A549 (cell line): ENCODE measurements around the gene ABL1.

Experiments used
- BCL3 ChIP-seq: fragments of >200 bp; sonication (Bioruptor Twin); formaldehyde crosslinking; IDR thresholded peaks from 3 replicates; pipeline ENCODE4 v1.6.1; 2016
- CBX2 ChIP-seq: fragments of 200-600 bp; sonication (generic); IDR thresholded peaks from 2 replicates; pipeline ENCODE4 v1.6.1; 2016; ENCODE audit warnings: low read depth, mild to moderate bottlenecking, borderline replicate concordance
- CTCF ChIP-seq: fragments of >200 bp; sonication (Bioruptor Twin); formaldehyde crosslinking; IDR thresholded peaks from 3 replicates; pipeline ENCODE4 v1.5.1; 2016
- EP300 ChIP-seq, 2 experiments: fragments of >200 bp; sonication (Bioruptor Twin); formaldehyde crosslinking; IDR thresholded peaks; 2 replicates in 1 of 2; 3 replicates in 1 of 2; pipeline ENCODE4 v1.6.1; 2016 to 2017
- ESRRA ChIP-seq: fragments of 150-350 bp; IDR thresholded peaks from 2 replicates; pipeline ENCODE4 v1.6.1; 2014; ENCODE audit warnings: mild to moderate bottlenecking, low read length, borderline replicate concordance
- GATA3 ChIP-seq: IDR thresholded peaks from 2 replicates; pipeline ENCODE4 v1.6.1; 2012; ENCODE audit warnings: borderline replicate concordance
- MAFK ChIP-seq: fragments of 450-650 bp; IDR thresholded peaks from 2 replicates; pipeline ENCODE4 v1.6.1; 2014; ENCODE audit not compliant: partially characterized antibody
- MAX ChIP-seq: IDR thresholded peaks from 2 replicates; pipeline ENCODE4 v1.6.1; 2012
- POLR2A ChIP-seq: IDR thresholded peaks from 2 replicates; pipeline ENCODE4 v1.6.1; 2012; ENCODE audit warnings: mild to moderate bottlenecking, low read length
- SMC3 ChIP-seq: fragments of >200 bp; sonication (Bioruptor Twin); formaldehyde crosslinking; IDR thresholded peaks from 3 replicates; pipeline ENCODE4 v1.6.1; 2018; ENCODE audit warnings: inconsistent platforms
- ZFP36 ChIP-seq: fragments of 450-650 bp; IDR thresholded peaks from 2 replicates; pipeline ENCODE4 v1.6.1; 2014; ENCODE audit warnings: borderline replicate concordance; ENCODE audit not compliant: partially characterized antibody

GRCh38 chr9:130923611-130924447 is 88.8 kb downstream of the ABL1 start:
- TF ChIP-seq CTCF: no peak
- no peak for TF ChIP-seq MAFK
- TF ChIP-seq EP300 (IDR thresholded peaks at IDR 0.05): no peak
- TF ChIP-seq BCL3: no peak
- TF ChIP-seq POLR2A: no peak
- no peak for TF ChIP-seq MAX
- no peak for TF ChIP-seq GATA3
- no peak for TF ChIP-seq SMC3
- TF ChIP-seq ESRRA: no peak
- no peak for TF ChIP-seq CBX2
- no peak for TF ChIP-seq ZFP36
